ENCODE results near the gene C1orf232.

Gene C1orf232

DNA sequence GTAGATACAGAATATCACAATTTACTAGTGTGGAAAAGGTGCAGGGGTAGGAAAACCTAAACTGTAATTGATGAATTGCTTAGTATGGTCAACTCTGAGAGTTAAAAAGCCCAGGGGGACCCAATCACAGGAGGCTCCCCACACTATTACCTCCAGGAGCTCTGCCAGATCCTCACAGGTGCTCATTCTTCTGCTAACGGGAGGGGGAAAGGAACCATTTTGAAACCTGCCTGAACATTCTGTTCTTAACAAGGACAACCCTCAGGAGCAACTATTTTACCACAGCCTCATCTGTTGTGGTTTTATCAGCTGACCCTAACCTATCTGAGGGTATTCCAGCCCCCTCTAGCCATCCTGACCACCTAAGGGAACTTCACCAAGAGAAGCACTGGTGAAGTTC, 38.1 kb downstream of the C1orf232 start:
- TF ChIP-seq, protein P1, sequence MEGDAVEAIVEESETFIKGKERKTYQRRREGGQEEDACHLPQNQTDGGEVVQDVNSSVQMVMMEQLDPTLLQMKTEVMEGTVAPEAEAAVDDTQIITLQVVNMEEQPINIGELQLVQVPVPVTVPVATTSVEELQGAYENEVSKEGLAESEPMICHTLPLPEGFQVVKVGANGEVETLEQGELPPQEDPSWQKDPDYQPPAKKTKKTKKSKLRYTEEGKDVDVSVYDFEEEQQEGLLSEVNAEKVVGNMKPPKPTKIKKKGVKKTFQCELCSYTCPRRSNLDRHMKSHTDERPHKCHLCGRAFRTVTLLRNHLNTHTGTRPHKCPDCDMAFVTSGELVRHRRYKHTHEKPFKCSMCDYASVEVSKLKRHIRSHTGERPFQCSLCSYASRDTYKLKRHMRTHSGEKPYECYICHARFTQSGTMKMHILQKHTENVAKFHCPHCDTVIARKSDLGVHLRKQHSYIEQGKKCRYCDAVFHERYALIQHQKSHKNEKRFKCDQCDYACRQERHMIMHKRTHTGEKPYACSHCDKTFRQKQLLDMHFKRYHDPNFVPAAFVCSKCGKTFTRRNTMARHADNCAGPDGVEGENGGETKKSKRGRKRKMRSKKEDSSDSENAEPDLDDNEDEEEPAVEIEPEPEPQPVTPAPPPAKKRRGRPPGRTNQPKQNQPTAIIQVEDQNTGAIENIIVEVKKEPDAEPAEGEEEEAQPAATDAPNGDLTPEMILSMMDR (IDR thresholded peaks at IDR 0.05; ENCODE audit: low read depth, low read length, missing control alignments), result no peak
- DNase-seq (ENCODE audit: low read depth), result no peak
- H3K4me3 ChIP-seq (ENCODE audit: low read depth, low read length), result no peak overlapping the region

DNA sequence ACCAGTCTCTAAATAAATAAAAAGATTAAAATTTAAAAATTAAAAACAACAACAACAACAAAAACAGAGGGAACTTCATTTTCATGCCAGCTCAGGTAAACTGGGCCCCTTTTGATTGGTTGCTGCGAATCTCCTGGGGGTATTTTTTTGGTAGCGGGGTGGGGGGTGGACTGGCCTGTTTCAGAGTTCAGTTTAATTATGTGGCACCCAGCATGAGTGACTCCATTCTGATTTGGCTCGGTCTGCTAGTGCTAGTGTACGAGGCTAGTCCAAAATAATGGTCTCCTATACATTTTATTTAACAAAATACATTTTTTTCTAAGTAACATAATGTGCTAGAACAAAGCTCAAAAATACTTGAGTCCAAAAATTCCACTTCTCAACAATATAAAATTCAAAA, 39.0 kb downstream of the C1orf232 start:
- DNase-seq (ENCODE audit: low read depth), result no peak
- no peak overlapping the region for H3K4me3 ChIP-seq (ENCODE audit: low read depth, low read length)
- TF ChIP-seq, protein P1 (IDR thresholded peaks at IDR 0.05; ENCODE audit: low read depth, low read length, missing control alignments), result no peak

DNA sequence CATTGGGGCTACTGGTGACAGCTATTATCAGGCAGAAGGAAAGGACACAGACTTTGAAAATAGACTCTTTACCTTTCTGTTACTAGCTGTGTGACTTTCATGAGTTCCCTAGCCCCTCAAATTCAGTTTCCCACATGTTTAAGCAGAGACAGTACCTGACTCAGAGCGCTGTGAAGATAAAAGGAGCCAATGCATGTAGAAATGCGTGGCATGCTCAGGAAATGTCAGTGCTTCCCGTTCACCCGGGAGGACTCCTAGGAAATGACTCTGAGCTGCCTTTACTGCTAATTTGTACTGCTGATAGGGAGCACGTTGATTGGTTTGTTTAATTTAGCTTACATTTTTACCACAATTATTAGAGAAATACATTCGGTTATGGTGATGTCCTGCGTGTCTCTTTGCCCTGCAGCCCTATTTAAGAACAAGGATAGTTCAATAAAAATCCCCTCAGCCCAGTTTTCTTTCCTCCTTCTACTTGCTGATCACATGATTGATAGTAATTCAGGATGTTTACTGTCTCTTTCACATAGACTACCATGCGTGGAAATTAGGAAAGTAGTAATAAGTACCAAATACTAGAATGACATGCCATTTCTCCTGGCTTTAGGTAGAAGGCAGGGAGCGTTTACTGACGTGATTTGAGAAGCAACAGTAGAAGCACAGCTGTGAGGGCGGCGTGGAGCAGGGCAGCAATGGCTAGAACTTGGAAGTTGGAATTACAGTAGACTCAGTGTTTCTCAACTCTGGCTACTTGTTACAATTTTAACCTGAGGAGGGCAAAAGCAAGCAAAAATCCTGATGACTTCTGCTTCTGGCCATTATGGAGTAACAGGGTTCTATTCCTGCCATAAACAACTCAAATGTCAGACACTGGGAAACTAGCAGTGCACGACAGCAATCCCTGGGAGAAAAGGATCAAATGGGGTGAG, 41.3 kb downstream of the C1orf232 start:
- H3K4me3 ChIP-seq (ENCODE audit: low read depth, low read length), result no peak overlapping the region
- no peak for DNase-seq (ENCODE audit: low read depth)
- TF ChIP-seq, protein P1 (IDR thresholded peaks at IDR 0.05; ENCODE audit: low read depth, low read length, missing control alignments), result no peak

GRCh38 chr1:26126321-26127084, 42.3 kb downstream of the C1orf232 start:
- DNase-seq (ENCODE audit: low read depth), result peak; percentile 55
- TF ChIP-seq, protein P1 (IDR thresholded peaks at IDR 0.05; ENCODE audit: low read depth, low read length, missing control alignments), result no peak
- H3K4me3 ChIP-seq (ENCODE audit: low read depth, low read length), result no peak overlapping the region

DNA sequence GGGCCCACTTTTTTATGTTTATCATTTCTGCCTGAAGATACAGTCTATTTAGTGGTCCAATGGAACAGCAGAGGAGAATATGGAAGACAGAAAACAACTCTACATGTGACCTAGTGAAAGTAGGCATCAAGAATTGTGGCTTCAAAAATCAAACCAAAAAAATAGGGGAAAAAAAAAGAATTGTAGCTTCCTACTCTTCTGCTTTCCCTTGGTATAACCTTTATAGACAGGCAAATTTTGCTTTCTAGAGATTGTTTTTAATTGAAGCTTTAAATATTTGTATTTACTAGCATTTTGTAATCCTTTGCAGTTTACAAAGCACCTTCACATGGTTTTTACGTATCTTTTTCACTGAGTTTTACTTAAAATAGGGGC, 42.8 kb downstream of the C1orf232 start:
- DNase-seq (ENCODE audit: low read depth), result no peak
- no peak overlapping the region for H3K4me3 ChIP-seq (ENCODE audit: low read depth, low read length)
- TF ChIP-seq, protein P1 (IDR thresholded peaks at IDR 0.05; ENCODE audit: low read depth, low read length, missing control alignments), result no peak

DNA sequence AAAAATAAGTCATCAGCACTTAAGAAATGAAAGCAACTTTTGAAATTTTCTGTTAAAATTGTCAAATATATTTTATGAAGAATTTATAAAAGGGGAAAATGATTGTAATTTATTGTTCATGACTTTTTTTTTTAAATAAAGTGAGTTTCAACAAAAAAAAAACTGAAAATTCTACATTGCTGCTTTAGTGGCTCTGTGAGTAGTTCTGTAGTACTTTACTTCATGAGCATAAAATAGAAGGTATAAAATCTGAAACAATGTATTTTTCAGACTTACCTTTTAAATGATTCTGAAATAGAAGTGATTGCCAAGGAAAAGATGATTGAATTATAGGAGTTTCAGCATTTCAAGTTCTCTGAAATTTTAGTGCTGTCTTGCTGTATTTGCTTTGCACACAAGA, 43.4 kb downstream of the C1orf232 start:
- H3K4me3 ChIP-seq (ENCODE audit: low read depth, low read length), result no peak overlapping the region
- TF ChIP-seq, protein P1 (IDR thresholded peaks at IDR 0.05; ENCODE audit: low read depth, low read length, missing control alignments), result no peak
- DNase-seq (ENCODE audit: low read depth), result no peak

Data from GM12864 (cell line).